ENCODE results near the gene DCBLD1. TPM values are rescaled to one million over a fixed set of nuclear protein-coding genes. Genes with fewer than 3 reads are reported as not detected.
A peak's percentile ranks its signal among the peaks of the same experiment; 100 is the strongest.

Gene DCBLD1
- total and polyA plus RNA-seq, 4 donors: 10.0 to 38.1 (median 13.0) TPM

DNA sequence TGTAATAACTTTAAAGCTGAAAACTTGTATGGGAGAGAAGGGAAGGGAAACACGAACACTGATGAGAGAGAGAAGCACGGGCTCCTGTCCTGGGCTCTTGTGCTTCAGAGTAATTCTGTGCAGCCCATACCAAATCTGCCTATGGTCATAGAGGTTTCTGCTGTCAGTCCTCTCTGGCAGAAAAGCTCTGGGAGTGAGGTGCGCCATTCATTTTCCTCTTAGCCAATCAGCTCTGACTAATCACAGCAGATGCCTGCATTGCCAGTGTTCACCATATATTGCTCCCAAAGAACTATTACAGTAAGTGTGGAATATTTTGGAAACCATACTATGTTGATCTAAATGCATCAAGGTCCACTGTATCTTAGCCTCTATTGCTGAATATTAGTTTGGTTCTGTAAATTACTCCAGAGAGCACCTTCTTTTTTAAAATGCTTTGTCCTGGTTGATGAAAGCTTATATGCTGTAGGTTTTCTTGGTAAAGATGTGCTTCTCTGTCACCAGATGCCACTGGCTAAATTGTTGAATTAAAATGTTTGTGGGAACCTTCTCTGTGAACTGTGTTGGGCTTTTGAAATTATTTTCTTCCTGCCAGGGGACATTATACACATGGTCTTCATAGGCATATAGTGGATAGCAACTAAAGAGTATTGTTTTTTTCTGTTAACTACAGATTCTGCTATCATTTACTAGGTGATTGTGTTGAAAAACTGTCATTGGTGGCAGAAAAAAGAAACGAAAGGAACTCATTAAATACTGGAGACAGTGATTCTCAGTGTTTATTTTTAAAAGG is 38.3 kb downstream of the DCBLD1 start:
- 87 to 90% methylated on average over 4 of the region's 4 CpGs for WGBS, 2 donors
- DNase-seq: peak in 2 of 3 donors; percentile 63 to 70
- no peak for TF ChIP-seq CTCF (IDR thresholded peaks at IDR 0.05; ENCODE audit: control extremely low read depth, extremely low read depth)

GRCh38 chr6:117521791-117522502 is 39.5 kb downstream of the DCBLD1 start:
- Histone ChIP-seq H3K4me3 (no peak overlapping the region), H3K27me3 (ENCODE audit: control insufficient read depth in 3 of 3, insufficient read depth in 3 of 3, low read length in 2 of 3) (no peaks in the 10 kb centered on the region), H3K9me3 (ENCODE audit: control insufficient read depth in 4 of 4, insufficient read depth in 3 of 4, low read length in 3 of 4) (no peaks in the 10 kb centered on the region), H3K4me1 (ENCODE audit: control insufficient read depth in 5 of 5, insufficient read depth in 5 of 5, low read length in 5 of 5) (peaks cover 0 to 22% (median 5%) of the 10 kb centered on the region in 5 donors), H3K9ac (ENCODE audit: insufficient read depth in 1 of 2, low read length in 2 of 2) (no peak overlapping the region), H3K27ac (ENCODE audit: low read depth in 1 of 2, low read length in 1 of 2) (no peak overlapping the region), H3K36me3 (ENCODE audit: control insufficient read depth in 4 of 4, insufficient read depth in 4 of 4, low read length in 4 of 4) (peaks cover 3 to 5% (median 3%) of the 10 kb centered on the region in 4 donors)
- no peak for ATAC-seq (ENCODE audit: insufficient read depth, low FRiP score)
- no peak for DNase-seq
- 90 to 91% methylated on average over 5 of the region's 5 CpGs for WGBS, 2 donors
- no peak for TF ChIP-seq CTCF (IDR thresholded peaks at IDR 0.05; ENCODE audit: control extremely low read depth, extremely low read depth)

More for the DNA sequence above, 38.3 kb downstream of the DCBLD1 start:
- ATAC-seq (ENCODE audit: insufficient read depth, low FRiP score): no peak
- H3K27ac ChIP-seq (ENCODE audit: low read depth in 1 of 2, low read length in 1 of 2): no peak overlapping the region
- H3K27me3 ChIP-seq (ENCODE audit: control insufficient read depth in 3 of 3, insufficient read depth in 3 of 3, low read length in 2 of 3): no peaks in the 10 kb centered on the region
- H3K9ac ChIP-seq (ENCODE audit: insufficient read depth in 1 of 2, low read length in 2 of 2): no peak overlapping the region
- peaks cover 2 to 5% (median 3%) of the 10 kb centered on the region in 4 donors for H3K36me3 ChIP-seq (ENCODE audit: control insufficient read depth in 4 of 4, insufficient read depth in 4 of 4, low read length in 4 of 4)
- no peaks in the 10 kb centered on the region for H3K9me3 ChIP-seq (ENCODE audit: control insufficient read depth in 4 of 4, insufficient read depth in 3 of 4, low read length in 3 of 4)
- H3K4me3 ChIP-seq: no peak overlapping the region
- H3K4me1 ChIP-seq (ENCODE audit: control insufficient read depth in 5 of 5, insufficient read depth in 5 of 5, low read length in 5 of 5): peaks cover 0 to 22% (median 5%) of the 10 kb centered on the region in 5 donors

DNA sequence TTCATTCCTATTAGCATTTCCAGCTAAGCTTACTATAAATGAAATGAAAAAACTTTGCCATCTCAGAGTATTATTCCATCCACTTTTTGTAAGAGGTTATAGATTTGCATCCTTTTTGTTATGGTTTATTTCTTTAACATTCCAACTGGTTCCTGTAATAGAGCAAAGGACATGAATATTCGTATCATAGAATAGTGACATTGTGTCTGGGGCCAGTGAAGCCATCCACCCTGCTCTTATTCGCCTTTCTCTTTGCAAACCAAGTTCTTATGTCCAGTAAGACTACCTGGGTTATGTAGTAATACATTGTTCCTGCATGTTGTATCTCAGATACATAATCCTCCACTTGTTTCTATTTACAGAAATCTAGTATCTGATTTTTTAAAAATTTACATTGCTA is 43.1 kb downstream of the DCBLD1 start:
- 95 to 98% methylated on average over 2 of the region's 2 CpGs for WGBS, 2 donors
- peaks cover 0 to 33% (median 3%) of the 10 kb centered on the region in 5 donors for H3K4me1 ChIP-seq (ENCODE audit: control insufficient read depth in 5 of 5, insufficient read depth in 5 of 5, low read length in 5 of 5)
- TF ChIP-seq CTCF (IDR thresholded peaks at IDR 0.05; ENCODE audit: control extremely low read depth, extremely low read depth): no peak
- no peaks in the 10 kb centered on the region for H3K27me3 ChIP-seq (ENCODE audit: control insufficient read depth in 3 of 3, insufficient read depth in 3 of 3, low read length in 2 of 3)
- no peak overlapping the region for H3K9ac ChIP-seq (ENCODE audit: insufficient read depth in 1 of 2, low read length in 2 of 2)
- no peak overlapping the region for H3K4me3 ChIP-seq
- H3K27ac ChIP-seq (ENCODE audit: low read depth in 1 of 2, low read length in 1 of 2): no peak overlapping the region
- H3K36me3 ChIP-seq (ENCODE audit: control insufficient read depth in 4 of 4, insufficient read depth in 4 of 4, low read length in 4 of 4): peaks cover 1 to 6% (median 3%) of the 10 kb centered on the region in 4 donors
- ATAC-seq (ENCODE audit: insufficient read depth, low FRiP score) (no peak), DNase-seq (no peak)
- no peaks in the 10 kb centered on the region for H3K9me3 ChIP-seq (ENCODE audit: control insufficient read depth in 4 of 4, insufficient read depth in 3 of 4, low read length in 3 of 4)

Measured in lung (tissue), 12 donors.